Liver (tissue), 3 donors: ENCODE results near the gene LRPPRC.

ENCODE experiments used
- CTCF ChIP-seq: fragments of 150-350 bp; IDR thresholded peaks from 2 replicates; pipeline ENCODE4 v1.5.1; 2017; ENCODE audit warnings: improper control_type of control experiment, low read depth, low read length; ENCODE audit not compliant: missing input control
- FOXA2 ChIP-seq: IDR thresholded peaks from 2 replicates; pipeline ENCODE4 v1.6.1; 2016; ENCODE audit warnings: antibody characterized with exemption
- JUND ChIP-seq, 2 donors: IDR thresholded peaks; 2 replicates each; pipeline ENCODE4 v1.6.1; 2016; ENCODE audit warnings: antibody characterized with exemption in 2 of 2
- RAD21 ChIP-seq, 2 donors: IDR thresholded peaks; 2 replicates each; pipeline ENCODE4 v1.6.1; 2016; ENCODE audit warnings: antibody characterized with exemption in 2 of 2, mild to moderate bottlenecking in 2 of 2
- RXRA ChIP-seq, 2 donors: IDR thresholded peaks; 2 replicates each; pipeline ENCODE4 v1.6.1; 2017 to 2018; ENCODE audit warnings: antibody characterized with exemption in 2 of 2, mild to moderate bottlenecking in 1 of 2
- TF ChIP-seq, protein P1 (sequence below): IDR thresholded peaks from 2 replicates; pipeline ENCODE4 v1.6.1; 2016; ENCODE audit warnings: antibody characterized with exemption
- donor health status: healthy.
- donor health status: healthy.

GRCh38 chr2:43958397-43959275, 37.2 kb downstream of the LRPPRC start:
- TF ChIP-seq CTCF (no peak), RAD21 (IDR thresholded peaks at IDR 0.05) (no peak), RXRA (IDR thresholded peaks at IDR 0.05) (no peak), FOXA2 (no peak), JUND (IDR thresholded peaks at IDR 0.05) (no peak)
- TF ChIP-seq, protein P1, sequence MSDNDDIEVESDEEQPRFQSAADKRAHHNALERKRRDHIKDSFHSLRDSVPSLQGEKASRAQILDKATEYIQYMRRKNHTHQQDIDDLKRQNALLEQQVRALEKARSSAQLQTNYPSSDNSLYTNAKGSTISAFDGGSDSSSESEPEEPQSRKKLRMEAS, result no peak
